SHP77 treated with DMSO at 0.1 percent for 48 hours (cell line): ENCODE data around the gene IL20RB.
"Not testable (repeated sequence)": the region's sequence is repeated elsewhere in the genome, so short reads cannot be mapped to it uniquely, and the experiment has no call there.

Experiments used
- DNase-seq: peaks from one replicate; lab custom pipeline; 2025; lab: John Stamatoyannopoulos, UW

IL20RB gene

GRCh38 chr3:136987398-136987980 is 29.7 kb downstream of the IL20RB start:
- not testable (repeated sequence) for DNase-seq

- DNase-seq: no peak
These were observed 30.9 kb downstream of the IL20RB start for GRCh38 chr3:136988651-136989050.

- DNase-seq: no peak
These were observed 32.2 kb downstream of the IL20RB start for GRCh38 chr3:136989781-136990524.

- DNase-seq: no peak
These were observed 33.0 kb downstream of the IL20RB start for GRCh38 chr3:136990826-136991225.

GRCh38 chr3:136992115-136992514 is 34.3 kb downstream of the IL20RB start:
- no peak for DNase-seq

- no peak for DNase-seq
These were observed 37.2 kb downstream of the IL20RB start for GRCh38 chr3:136994772-136995516.

- DNase-seq: no peak
These were observed 37.9 kb downstream of the IL20RB start for GRCh38 chr3:136995652-136996051.

GRCh38 chr3:137000039-137000438 is 42.3 kb downstream of the IL20RB start:
- DNase-seq: no peak

GRCh38 chr3:137007376-137007775 is 49.6 kb downstream of the IL20RB start:
- not testable (repeated sequence) for DNase-seq

- DNase-seq: no peak
These were observed 50.3 kb downstream of the IL20RB start for GRCh38 chr3:137008131-137008530.

GRCh38 chr3:137008976-137009375 is 51.2 kb downstream of the IL20RB start:
- no peak for DNase-seq

GRCh38 chr3:137010137-137010536 is 52.4 kb downstream of the IL20RB start:
- no peak for DNase-seq

- DNase-seq: no peak
These were observed 53.4 kb downstream of the IL20RB start for GRCh38 chr3:137011153-137011552.

GRCh38 chr3:137012097-137012501 is 54.3 kb downstream of the IL20RB start:
- no peak for DNase-seq

- DNase-seq: peak; percentile 52
These were observed 56.3 kb downstream of the IL20RB start for GRCh38 chr3:137013951-137014688.

GRCh38 chr3:137017316-137017715 is 59.5 kb downstream of the IL20RB start:
- DNase-seq: not testable (repeated sequence)

- no peak for DNase-seq
These were observed 62.5 kb downstream of the IL20RB start for GRCh38 chr3:137020315-137020714.

GRCh38 chr3:137020888-137021287 is 63.1 kb downstream of the IL20RB start:
- DNase-seq: no peak

GRCh38 chr3:137024348-137024747 is 66.6 kb downstream of the IL20RB start:
- DNase-seq: no peak

- DNase-seq: no peak
These were observed 68.9 kb downstream of the IL20RB start for GRCh38 chr3:137026701-137027100.

- DNase-seq: peak; percentile 48
These were observed 74.8 kb downstream of the IL20RB start for GRCh38 chr3:137032465-137033120.

- no peak for DNase-seq
These were observed 77.8 kb downstream of the IL20RB start for GRCh38 chr3:137035631-137036030.
